GM12878 (cell line): Measurements from ENCODE around the gene SERPINB10. TPM values are rescaled to one million over a fixed set of nuclear protein-coding genes. Genes with fewer than 3 reads are reported as not detected.
A peak's percentile ranks its signal among the peaks of the same experiment; 100 is the strongest.

Experiments
- ATAC-seq: fragments of 200-7000 bp; cut with Tn5 transposase; 3 replicates; pipeline ENCODE4 v1.9.1; 2020; ENCODE audit warnings: mild to moderate bottlenecking, moderate library complexity
- BruUV-seq: library from RNA; stranded (reverse); fragments of 400-500 nt; replicated peaks from 2 replicates; lab custom pipeline; 2021; lab: Mats Ljungman, UMichigan
- CTCF ChIA-PET: fragments of 300-600 bp; sonication (Branson Sonifier 250); formaldehyde crosslinking; extraction: SDS; loops from one replicate; lab custom pipeline; 2021; ENCODE audit warnings: inconsistent platforms; lab: Yijun Ruan, JAX
- POLR2A ChIA-PET: fragments of 350-600 bp; formaldehyde crosslinking; extraction: SDS; loops from one replicate; lab custom pipeline; 2021; ENCODE audit warnings: inconsistent platforms; lab: Charles Lee
- RAD21 ChIA-PET: fragments of 300-600 bp; sonication (Branson Sonifier 250); formaldehyde crosslinking; loops from one replicate; lab custom pipeline; 2023; ENCODE audit warnings: antibody characterized with exemption; ENCODE audit not compliant: unreplicated experiment; lab: Charles Lee
- SMC1A ChIA-PET: fragments of 300-600 bp; sonication (Branson Sonifier 250); formaldehyde crosslinking; loops from one replicate; lab custom pipeline; 2023; ENCODE audit not compliant: unreplicated experiment, uncharacterized antibody; lab: Charles Lee
- DNase-seq: peaks from one replicate; pipeline ENCODE4 v3.0.0-alpha.2; 2011; ENCODE audit warnings: low read depth, low spot score
- FAIRE-seq: peaks from 3 replicates; lab custom pipeline; 2011; peaks lifted over from hg19 to GRCh38; lab: Jason Lieb, UNC
- H2AFZ ChIP-seq: 2 replicates; pipeline ENCODE4 v1.6.0; 2011; ENCODE audit warnings: low read depth, low read length, control low read depth; ENCODE audit not compliant: control insufficient read depth
- H3K27ac ChIP-seq: 2 replicates; pipeline ENCODE4 v1.5.1; 2011; ENCODE audit warnings: control low read depth; ENCODE audit not compliant: control insufficient read depth, insufficient read depth
- H3K27me3 ChIP-seq, 2 experiments: replicated peaks in 1 of 2; 2 replicates each; pipeline versions ENCODE4 v1.6.0 to v1.6.1; 2011; ENCODE audit warnings: low read length in 1 of 2; ENCODE audit not compliant: control insufficient read depth in 2 of 2, insufficient read depth in 2 of 2
- H3K36me3 ChIP-seq, 2 experiments: 2 replicates each; pipeline ENCODE4 v1.5.1; 2011; ENCODE audit warnings: low read length in 1 of 2; ENCODE audit not compliant: control insufficient read depth in 2 of 2, insufficient read depth in 2 of 2
- H3K4me1 ChIP-seq: 2 replicates; pipeline ENCODE4 v1.6.1; 2011; ENCODE audit warnings: mild to moderate bottlenecking, low read length, moderate library complexity, mixed read lengths; ENCODE audit not compliant: control insufficient read depth, insufficient read depth
- H3K4me2 ChIP-seq: 2 replicates; pipeline ENCODE4 v1.6.0; 2011; ENCODE audit warnings: control low read depth; ENCODE audit not compliant: control insufficient read depth, insufficient read depth
- H3K4me3 ChIP-seq: fragments of 200-600 bp; sonication (generic); 2 replicates; pipeline ENCODE4 v1.5.1; 2016
- H3K79me2 ChIP-seq: 2 replicates; pipeline ENCODE4 v1.6.0; 2011; ENCODE audit warnings: low read length; ENCODE audit not compliant: control insufficient read depth, insufficient read depth
- H3K9ac ChIP-seq: 2 replicates; pipeline ENCODE4 v1.8.0; 2011; ENCODE audit warnings: low read length, control low read depth, mixed read lengths; ENCODE audit not compliant: control insufficient read depth, insufficient read depth
- H3K9me3 ChIP-seq: replicated peaks from 3 replicates; pipeline ENCODE4 v1.5.1; 2011; ENCODE audit warnings: mild to moderate bottlenecking, low read length; ENCODE audit not compliant: control insufficient read depth, insufficient read depth
- H4K20me1 ChIP-seq: 2 replicates; pipeline ENCODE4 v1.6.0; 2011; ENCODE audit not compliant: control insufficient read depth, insufficient read depth
- CTCF ChIP-seq, 3 experiments: IDR thresholded peaks in 2 of 3; conservative IDR thresholded peaks in 1 of 3; 2 replicates each; pipeline ENCODE4 v1.5.1; 2011; ENCODE audit warnings: low read depth in 3 of 3, low read length in 3 of 3, mild to moderate bottlenecking in 3 of 3, control low read depth in 2 of 3, moderate library complexity in 2 of 3, inconsistent platforms in 1 of 3, mixed read lengths in 1 of 3; ENCODE audit not compliant: control insufficient read depth in 2 of 3, insufficient read depth in 1 of 3; ENCODE audit errors: extremely low read depth in 1 of 3
- CUX1 ChIP-seq: IDR thresholded peaks from 2 replicates; pipeline ENCODE4 v1.6.1; 2012; ENCODE audit warnings: improper control_type of control experiment, low read depth, low read length; ENCODE audit not compliant: insufficient replicate concordance
- DPF2 ChIP-seq: fragments of 450-650 bp; IDR thresholded peaks from 2 replicates; pipeline ENCODE4 v1.6.1; 2017; ENCODE audit warnings: mild to moderate bottlenecking
- EED ChIP-seq: sonication (generic); IDR thresholded peaks from 2 replicates; pipeline ENCODE4 v1.6.1; 2016; ENCODE audit warnings: antibody characterized with exemption, low read depth
- HDGF ChIP-seq: fragments of 450-650 bp; IDR thresholded peaks from 2 replicates; pipeline ENCODE4 v1.6.1; 2016; ENCODE audit warnings: antibody characterized with exemption
- KLF5 ChIP-seq: fragments of 450-650 bp; IDR thresholded peaks from 2 replicates; pipeline ENCODE4 v1.6.1; 2014; ENCODE audit warnings: mild to moderate bottlenecking; ENCODE audit not compliant: partially characterized antibody
- MEF2B ChIP-seq: fragments of 450-650 bp; IDR thresholded peaks from 2 replicates; pipeline ENCODE4 v1.6.1; 2018; ENCODE audit warnings: mild to moderate bottlenecking, moderate library complexity; ENCODE audit not compliant: partially characterized antibody, poor library complexity, severe bottlenecking
- NBN ChIP-seq: fragments of 450-650 bp; IDR thresholded peaks from 2 replicates; pipeline ENCODE4 v1.6.1; 2016
- USF2 ChIP-seq: IDR thresholded peaks from 2 replicates; pipeline ENCODE4 v1.6.1; 2011; ENCODE audit warnings: low read depth, low read length, improper control_type of control experiment, borderline replicate concordance
- ZZZ3 ChIP-seq: IDR thresholded peaks from 2 replicates; pipeline ENCODE4 v1.6.1; 2011; ENCODE audit warnings: low read depth; ENCODE audit not compliant: control insufficient read depth, insufficient read length
- WGBS: methylation state at CpG from one replicate; pipeline ENCODE4 v1.1.6; 2016; ENCODE audit warnings: low lambda C conversion rate; ENCODE audit not compliant: insufficient replicate concordance, insufficient coverage; ENCODE audit errors: missing lambda C conversion rate; 5-methylcytosine and 5-hydroxymethylcytosine counted together
- in situ Hi-C: fragments of 300-500 bp; cut with MboI; formaldehyde crosslinking; loops from 9 replicates; pipeline ENCODE4 v1.14.3; 2018; ENCODE audit warnings: mixed read lengths
- intact Hi-C: fragments of 100-400 bp; cut with micrococcal nuclease; formaldehyde crosslinking; loops from one replicate; pipeline ENCODE4 v1.14.2; 2022; ENCODE audit not compliant: unreplicated experiment
- polyA plus RNA-seq, 11 experiments: library from polyadenylated mRNA; depleted of rRNA in 4 of 11; unstranded in 6 of 11; stranded (reverse) in 5 of 11; fragments of >200 nt; fragmentation: Nextera tagmentation in 4 of 11; fragmentation: Illumina TruSeq in 1 of 11; extraction: Ambion mirVana in 4 of 11; extraction: Trizol in 1 of 11; gene quantifications; 1 replicate in 1 of 11; 2 replicates in 10 of 11; pipeline versions ENCODE4 v1.2.1 to v1.2.3, GENCODE V29; 2011 to 2016; ENCODE audit warnings: inconsistent platforms in 2 of 11, missing spikeins in 2 of 11, low read depth in 1 of 11
- total RNA-seq, 4 experiments: library from RNA; depleted of rRNA in 3 of 4; stranded (reverse); fragments of >200 nt in 3 of 4; fragmentation: Illumina TruSeq in 1 of 4; extraction: Trizol in 1 of 4; gene quantifications; 2 replicates each; pipeline versions ENCODE4 v1.2.1 to v1.2.3, GENCODE V29; 2013 to 2021
- TF ChIP-seq, protein P1 (sequence below): fragments of 450-650 bp; IDR thresholded peaks from 2 replicates; pipeline ENCODE4 v1.6.1; 2016; ENCODE audit warnings: mild to moderate bottlenecking

SERPINB10 gene
- total and polyA plus RNA-seq, 10 of the 15 experiments (the other 5 are each of a cell fraction or from before 2014, with no cell fraction given), result 12.0 to 83.5 (median 24.1) TPM

- ChIA-PET RAD21 (interaction anchor here (1.2 to 1.3 kb wide), 3 partner anchors 15 to 42 kb away, joined by 3 to 11 read pairs (median 5); no protein-coding TSS in a partner anchor), SMC1A (interaction anchor here (1.3 kb wide), 2 partner anchors 15 to 42 kb away, joined by 5 to 9 read pairs; no protein-coding TSS in a partner anchor), CTCF (interaction anchor here (0.7 to 1.3 kb wide), 9 partner anchors 9 to 64 kb away, joined by 3 to 7 read pairs (median 3); no protein-coding TSS in a partner anchor), POLR2A (interaction anchor here (1.0 kb wide), 1 partner anchor 14 kb away, joined by 3 read pairs; no protein-coding TSS in a partner anchor)
- Histone ChIP-seq H3K4me3 (peak overlapping the region; percentile 60), H3K27me3 (no peaks in the 10 kb centered on the region), H2AFZ (no peak overlapping the region), H3K79me2 (peaks cover 56% of the 10 kb centered on the region), H4K20me1 (no peaks in the 10 kb centered on the region), H3K4me2 (peak overlapping the region; percentile 83), H3K9ac (peak overlapping the region; percentile 94; the same call in 1 of the 2 replicates), H3K36me3 (peaks cover 1 to 17% of the 10 kb centered on the region in 2 experiments; a peak in 3 of 4 replicates), H3K9me3 (no peaks in the 10 kb centered on the region), H3K4me1 (peaks cover 9% of the 10 kb centered on the region), H3K27ac (peak overlapping the region; percentile 97)
- no peak for DNase-seq
- intact Hi-C loops (loop anchor here (2.0 kb wide), 1 partner anchor 19 kb away; the partner anchor contains the start of gene SERPINB8), in situ Hi-C loops (no loop called here)
- ATAC-seq, result peak; percentile 62
- WGBS, result 15% methylated on average over 4 of the region's 4 CpGs
- FAIRE-seq, result peak; percentile 73
- no TSS peak for BruUV-seq
- TF ChIP-seq MEF2B (no peak), NBN (peak; percentile 73), KLF5 (no peak), EED (0 out of 2 replicates have a peak, but pooled peaks have one; percentile 39), DPF2 (peak; percentile 52; the same call in 1 of the 2 replicates), USF2 (no peak), CUX1 (peak; percentile 75), ZZZ3 (no peak), HDGF (no peak), CTCF (IDR thresholded peaks at IDR 0.05 in 2 of 3, conservative IDR thresholded peaks at IDR 0.05 in 1 of 3; ENCODE audit: control insufficient read depth in 2 of 3, extremely low read depth in 1 of 3, insufficient read depth in 1 of 3, low read depth in 3 of 3, low read length in 3 of 3) (peak; percentile 30 to 48 (median 45); a peak in 4 of 6 replicates)
- TF ChIP-seq, protein P1, sequence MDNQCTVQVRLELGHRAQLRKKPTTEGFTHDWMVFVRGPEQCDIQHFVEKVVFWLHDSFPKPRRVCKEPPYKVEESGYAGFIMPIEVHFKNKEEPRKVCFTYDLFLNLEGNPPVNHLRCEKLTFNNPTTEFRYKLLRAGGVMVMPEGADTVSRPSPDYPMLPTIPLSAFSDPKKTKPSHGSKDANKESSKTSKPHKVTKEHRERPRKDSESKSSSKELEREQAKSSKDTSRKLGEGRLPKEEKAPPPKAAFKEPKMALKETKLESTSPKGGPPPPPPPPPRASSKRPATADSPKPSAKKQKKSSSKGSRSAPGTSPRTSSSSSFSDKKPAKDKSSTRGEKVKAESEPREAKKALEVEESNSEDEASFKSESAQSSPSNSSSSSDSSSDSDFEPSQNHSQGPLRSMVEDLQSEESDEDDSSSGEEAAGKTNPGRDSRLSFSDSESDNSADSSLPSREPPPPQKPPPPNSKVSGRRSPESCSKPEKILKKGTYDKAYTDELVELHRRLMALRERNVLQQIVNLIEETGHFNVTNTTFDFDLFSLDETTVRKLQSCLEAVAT, result peak; percentile 48; the same call in 1 of the 2 replicates
These were observed 43.5 kb downstream of the SERPINB10 start for GRCh38 chr18:63951302-63951705.
